AG09319 (cell line): ENCODE results near the gene AICDA.
"Not testable (repeated sequence)": the region's sequence is repeated elsewhere in the genome, so short reads cannot be mapped to it uniquely, and the experiment has no call there.

Source experiments
- DNase-seq: peaks from one replicate; pipeline ENCODE4 v3.0.0-alpha.2; 2010; ENCODE audit warnings: low read depth; ENCODE audit errors: extremely low read depth
- TF ChIP-seq, protein P1 (sequence below): IDR thresholded peaks from 2 replicates; pipeline ENCODE4 v1.5.1; 2011; ENCODE audit warnings: low read depth, mild to moderate bottlenecking, inconsistent platforms, low read length, moderate library complexity

Gene AICDA

DNA sequence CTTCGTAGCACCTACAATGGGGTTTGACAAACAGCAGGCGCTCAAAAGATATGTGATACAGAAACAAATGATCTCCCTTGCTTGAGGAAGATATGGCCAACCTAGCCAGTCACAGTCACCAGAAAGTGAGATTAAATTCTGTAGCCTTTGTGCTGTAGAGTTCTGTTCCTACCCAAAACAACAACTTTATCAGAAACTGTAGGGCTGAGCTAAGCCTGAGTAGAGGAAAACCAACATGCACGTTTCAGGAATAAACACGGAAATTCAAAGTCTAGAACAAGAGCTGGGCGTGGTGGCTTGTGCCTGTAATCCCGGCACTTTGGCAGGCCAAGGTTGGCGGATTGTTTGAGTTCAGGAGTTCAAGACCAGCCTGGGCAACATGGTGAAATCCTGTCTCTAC is 23.0 kb downstream of the AICDA start:
- TF ChIP-seq, protein P1, sequence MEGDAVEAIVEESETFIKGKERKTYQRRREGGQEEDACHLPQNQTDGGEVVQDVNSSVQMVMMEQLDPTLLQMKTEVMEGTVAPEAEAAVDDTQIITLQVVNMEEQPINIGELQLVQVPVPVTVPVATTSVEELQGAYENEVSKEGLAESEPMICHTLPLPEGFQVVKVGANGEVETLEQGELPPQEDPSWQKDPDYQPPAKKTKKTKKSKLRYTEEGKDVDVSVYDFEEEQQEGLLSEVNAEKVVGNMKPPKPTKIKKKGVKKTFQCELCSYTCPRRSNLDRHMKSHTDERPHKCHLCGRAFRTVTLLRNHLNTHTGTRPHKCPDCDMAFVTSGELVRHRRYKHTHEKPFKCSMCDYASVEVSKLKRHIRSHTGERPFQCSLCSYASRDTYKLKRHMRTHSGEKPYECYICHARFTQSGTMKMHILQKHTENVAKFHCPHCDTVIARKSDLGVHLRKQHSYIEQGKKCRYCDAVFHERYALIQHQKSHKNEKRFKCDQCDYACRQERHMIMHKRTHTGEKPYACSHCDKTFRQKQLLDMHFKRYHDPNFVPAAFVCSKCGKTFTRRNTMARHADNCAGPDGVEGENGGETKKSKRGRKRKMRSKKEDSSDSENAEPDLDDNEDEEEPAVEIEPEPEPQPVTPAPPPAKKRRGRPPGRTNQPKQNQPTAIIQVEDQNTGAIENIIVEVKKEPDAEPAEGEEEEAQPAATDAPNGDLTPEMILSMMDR: no peak
- DNase-seq: no peak

DNA sequence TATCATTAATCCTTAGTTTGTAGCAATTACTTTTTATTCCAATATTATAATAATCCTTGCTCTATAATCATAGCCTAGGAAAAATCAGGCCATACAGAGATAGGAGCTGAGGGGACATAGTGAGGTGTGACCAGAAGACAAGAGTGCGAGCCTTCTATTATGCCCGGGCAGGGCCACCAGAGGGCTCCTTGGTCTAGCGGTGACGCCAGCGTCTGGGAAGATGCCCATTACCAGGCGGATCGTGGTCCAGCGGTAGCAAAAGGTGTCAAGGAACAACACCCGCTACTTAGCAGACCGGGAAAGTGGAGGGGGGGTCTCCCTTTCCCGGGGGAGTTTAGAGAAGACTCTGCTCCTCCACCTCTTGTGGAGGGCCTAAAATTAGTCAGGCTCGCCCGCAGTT is 28.2 kb downstream of the AICDA start:
- not testable (repeated sequence) for DNase-seq

DNA sequence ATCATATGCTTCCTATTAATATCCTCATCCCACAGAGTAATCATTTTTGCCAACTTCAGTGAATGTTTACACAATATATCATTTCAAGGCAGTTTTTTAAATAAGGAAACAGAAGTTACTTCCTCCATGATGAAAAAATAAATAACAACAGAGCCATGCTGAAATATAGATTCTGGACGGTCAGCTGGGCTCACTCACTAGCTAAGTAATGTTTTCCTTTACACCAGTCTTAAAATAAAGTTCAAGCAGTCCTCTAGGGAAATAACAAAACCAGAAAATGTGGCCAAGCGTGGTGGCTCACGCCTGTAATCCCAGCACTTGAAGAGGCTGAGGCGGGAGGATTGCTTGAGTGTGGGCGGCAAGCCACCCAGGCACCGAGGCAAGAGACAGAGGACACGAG is 28.7 kb downstream of the AICDA start:
- TF ChIP-seq, protein P1: no peak
- DNase-seq: no peak

DNA sequence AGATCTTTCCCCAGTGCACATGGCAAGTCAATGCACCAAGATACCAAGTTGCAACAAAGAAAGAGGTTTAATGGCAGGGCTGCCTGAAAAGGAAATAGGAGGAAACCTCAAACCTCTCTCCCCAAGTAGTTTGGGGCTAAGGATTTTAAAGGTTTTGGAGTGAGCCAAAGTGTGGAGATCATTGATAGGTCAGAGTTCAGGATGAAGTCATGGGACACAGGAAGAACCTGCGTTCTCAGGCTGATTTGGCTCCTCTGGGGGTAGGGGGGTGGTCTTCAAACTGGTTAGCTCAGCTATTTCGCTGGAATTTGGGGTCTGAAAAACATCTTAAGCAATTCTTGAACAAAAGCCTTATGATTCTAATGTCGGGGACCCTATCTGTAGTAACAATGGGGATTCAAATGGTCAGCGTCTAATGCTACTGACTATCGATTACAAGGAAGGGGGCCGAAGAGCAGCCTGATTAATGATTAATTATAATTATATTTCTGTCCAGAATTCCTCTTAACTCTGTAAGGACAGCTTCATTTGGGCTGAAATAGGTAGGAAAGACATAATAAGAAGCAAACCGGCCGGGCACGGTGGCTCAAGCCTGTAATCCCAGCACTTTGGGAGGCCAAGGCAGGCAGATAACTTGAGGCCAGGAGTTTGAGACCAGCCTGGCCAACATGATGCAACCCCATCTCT is 31.4 kb downstream of the AICDA start:
- DNase-seq: no peak
- TF ChIP-seq, protein P1: no peak

DNA sequence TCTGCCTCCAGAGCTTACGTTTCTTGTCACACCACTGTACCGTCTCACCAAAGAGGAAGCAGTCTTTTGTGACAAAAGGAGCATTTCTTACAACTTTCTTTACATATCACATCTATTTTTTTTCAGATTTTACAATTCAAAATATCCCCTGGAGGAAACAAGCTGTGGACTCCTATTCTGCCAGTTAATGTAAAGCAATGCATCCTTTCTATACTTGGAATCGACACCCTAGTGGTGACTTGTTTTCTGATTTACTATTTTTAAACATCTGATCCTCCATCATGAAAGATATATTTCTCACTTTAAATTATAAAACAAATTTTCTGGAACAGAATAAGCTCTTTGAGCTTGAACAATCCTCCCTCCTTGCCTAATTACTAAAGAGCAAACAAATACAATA is 34.8 kb downstream of the AICDA start:
- TF ChIP-seq, protein P1: no peak
- no peak for DNase-seq

DNA sequence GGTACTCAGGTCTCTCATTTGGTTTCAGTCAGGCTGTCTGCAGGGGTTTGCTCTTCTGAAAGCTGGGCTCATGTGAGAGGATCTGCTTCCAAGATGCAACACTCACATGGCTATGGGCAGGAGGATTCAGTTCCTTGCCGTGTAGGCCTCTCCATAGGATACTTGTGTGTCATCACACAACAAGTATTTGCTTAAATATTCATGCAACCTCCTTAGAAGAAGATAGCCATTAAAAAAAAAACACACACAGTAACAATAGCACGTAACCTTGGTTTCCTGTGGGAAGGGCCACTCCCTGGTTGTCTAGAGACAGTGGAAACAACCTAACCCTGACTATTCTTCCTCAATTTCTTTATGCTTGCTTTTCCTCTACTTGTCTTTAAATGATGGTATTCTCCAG is 40.2 kb downstream of the AICDA start:
- DNase-seq: no peak
- TF ChIP-seq, protein P1: no peak

DNA sequence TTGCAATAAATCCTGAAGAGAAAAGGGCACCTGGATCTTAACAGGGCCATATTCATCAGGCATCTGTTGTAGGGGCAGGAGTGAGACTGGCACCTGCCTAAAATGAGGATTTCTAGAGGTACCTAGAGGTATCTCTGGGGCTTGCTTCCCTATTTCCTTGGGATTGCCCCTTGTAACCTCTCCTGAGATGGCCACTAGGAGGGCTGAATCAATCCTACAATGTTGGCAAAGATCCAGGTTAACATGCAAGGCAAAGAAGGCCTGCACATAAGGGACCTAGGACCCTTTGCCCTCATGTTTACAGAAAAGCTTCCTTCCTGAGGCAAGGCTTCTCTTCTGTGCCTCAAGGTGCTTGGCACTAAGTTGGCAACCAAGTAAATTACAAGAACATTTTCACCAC is 46.1 kb downstream of the AICDA start:
- TF ChIP-seq, protein P1: no peak

DNA sequence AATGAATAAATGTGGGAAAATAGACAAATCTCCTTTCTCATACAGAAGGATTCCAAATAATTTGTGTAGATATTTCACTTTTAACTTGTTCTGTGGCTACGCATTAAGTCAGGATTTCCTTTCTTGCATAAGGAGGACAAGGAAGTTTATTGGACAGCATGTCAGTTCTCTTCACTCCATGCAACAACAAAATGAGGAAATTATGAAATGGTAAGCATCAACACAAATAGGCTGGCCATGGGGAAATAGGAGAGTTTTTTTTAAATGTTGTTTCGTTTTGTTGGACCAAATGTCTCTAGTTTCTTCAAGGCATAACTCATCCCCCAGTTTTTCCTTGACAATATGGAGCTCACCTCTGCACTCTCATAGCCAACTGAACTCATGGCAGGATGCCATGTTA is 46.6 kb downstream of the AICDA start:
- not testable (repeated sequence) for DNase-seq

More for the DNA sequence above, 46.1 kb downstream of the AICDA start:
- no peak for DNase-seq
